AG04449 (cell line): ENCODE measurements around the gene C6orf136.

ENCODE experiments used
- CTCF ChIA-PET: fragments of 350-600 bp; formaldehyde crosslinking; extraction: SDS; loops from one replicate; lab custom pipeline; 2021; ENCODE audit warnings: antibody characterized with exemption; lab: Yijun Ruan, JAX
- POLR2A ChIA-PET: fragments of 400-600, 350-600 bp; formaldehyde crosslinking; extraction: SDS; loops from one replicate; lab custom pipeline; 2020; ENCODE audit warnings: antibody characterized with exemption, inconsistent platforms; lab: Yijun Ruan, JAX
- DNase-seq: peaks from one replicate; pipeline ENCODE4 v3.0.0-alpha.2; 2010; ENCODE audit warnings: low read depth, low spot score
- H3K4me3 ChIP-seq: 2 replicates; pipeline ENCODE4 v1.5.1; 2011; ENCODE audit warnings: low read depth, mild to moderate bottlenecking, control low read depth, low read length
- CTCF ChIP-seq: IDR thresholded peaks from one replicate; pipeline ENCODE4 v1.5.1; 2011; ENCODE audit warnings: mild to moderate bottlenecking, moderate library complexity, low read length, control low read depth, inconsistent platforms; ENCODE audit not compliant: insufficient read depth; ENCODE audit errors: missing control alignments

C6orf136 gene

GRCh38 chr6:30617565-30618269 is 29.2 kb upstream of the C6orf136 start, which contains the start of gene MRPS18B:
Gene MRPS18B, plus strand, starts transcription at chr6:30617840. Its CDS starts 26 bp downstream, at chr6:30617866.
- H3K4me3 ChIP-seq = peak within 1 kb of the TSS; percentile 99
- POLR2A ChIA-PET = interaction anchor here (0.6 to 1.3 kb wide), 7 partner anchors 9 to 103 kb away, joined by 3 to 6 read pairs (median 4); partner anchors contain the start of genes ATAT1, DHX16, MDC1 and PRR3
- DNase-seq = peak; percentile 89
- CTCF ChIA-PET = interaction anchor here (1.0 to 1.9 kb wide), 9 partner anchors 9 to 470 kb away, joined by 3 to 8 read pairs (median 3); partner anchors contain the start of genes ATAT1 and DHX16
- TF ChIP-seq CTCF = no peak

GRCh38 chr6:30618270-30618797 is 28.6 kb upstream of the C6orf136 start:
- no peak for TF ChIP-seq CTCF
- ChIA-PET POLR2A (interaction anchor here (1.0 to 1.3 kb wide), 2 partner anchors 8 to 54 kb away, joined by 4 to 6 read pairs; partner anchors contain the start of genes ATAT1 and DHX16), CTCF (interaction anchor here (1.0 to 1.9 kb wide), 10 partner anchors 8 to 469 kb away, joined by 3 to 8 read pairs (median 3); partner anchors contain the start of genes ATAT1 and DHX16)
- DNase-seq = no peak
- H3K4me3 ChIP-seq = peak overlapping the region; percentile 78

GRCh38 chr6:30619561-30619960 is 27.4 kb upstream of the C6orf136 start:
- H3K4me3 ChIP-seq = no peak overlapping the region
- POLR2A ChIA-PET = no interaction called here
- DNase-seq = no peak
- TF ChIP-seq CTCF = no peak
- CTCF ChIA-PET = interaction anchor here (1.6 to 1.9 kb wide), 2 partner anchors 11 to 15 kb away, joined by 5 to 6 read pairs; no protein-coding TSS in a partner anchor

- CTCF ChIA-PET = interaction anchor here (1.1 to 2.1 kb wide), 4 partner anchors 8 to 97 kb away, joined by 4 to 8 read pairs (median 4); partner anchors contain the start of genes MRPS18B and PPP1R10
- no peak for DNase-seq
- TF ChIP-seq CTCF = no peak
- POLR2A ChIA-PET = interaction anchor here (0.7 to 1.2 kb wide), 3 partner anchors 11 to 96 kb away, joined by 3 read pairs; no protein-coding TSS in a partner anchor
- no peak overlapping the region for H3K4me3 ChIP-seq
These were observed 21.4 kb upstream of the C6orf136 start for GRCh38 chr6:30625511-30625910.

- CTCF ChIA-PET = interaction anchor here (1.0 to 2.1 kb wide), 5 partner anchors 9 to 96 kb away, joined by 3 to 8 read pairs (median 4); partner anchors contain the start of genes DHX16, MRPS18B and PPP1R10
- DNase-seq = no peak
- TF ChIP-seq CTCF = peak; percentile 35
- POLR2A ChIA-PET = interaction anchor here (0.7 to 1.2 kb wide), 4 partner anchors 9 to 95 kb away, joined by 3 to 4 read pairs (median 3); no protein-coding TSS in a partner anchor
- peak within 1 kb of the TSS; percentile 82 for H3K4me3 ChIP-seq
These were observed 20.2 kb upstream of the C6orf136 start, which contains the start of gene ATAT1 for GRCh38 chr6:30626484-30627366. Gene ATAT1, plus strand, starts transcription at chr6:30626874.
